HG02981 (cell line): ENCODE measurements around the gene SYT12.
"Not testable (repeated sequence)": the region's sequence is repeated elsewhere in the genome, so short reads cannot be mapped to it uniquely, and the experiment has no call there.

Experiments used
- ATAC-seq: cut with Tn5 transposase; IDR thresholded peaks from one replicate; pipeline ENCODE4 v1.9.1; 2021; ENCODE audit warnings: mild to moderate bottlenecking, moderate library complexity; ENCODE audit not compliant: unreplicated experiment

SYT12 gene

GRCh38 chr11:66992041-66992440 is 30.9 kb upstream of the SYT12 start:
- ATAC-seq = no peak

GRCh38 chr11:66996609-66997273 is 26.2 kb upstream of the SYT12 start:
- ATAC-seq = no peak

GRCh38 chr11:66999555-66999954 is 23.4 kb upstream of the SYT12 start:
- ATAC-seq = no peak

GRCh38 chr11:67001332-67001731 is 21.6 kb upstream of the SYT12 start:
- ATAC-seq = no peak

GRCh38 chr11:67002297-67002913 is 20.5 kb upstream of the SYT12 start:
- no peak for ATAC-seq

- no peak for ATAC-seq
These were observed 20.0 kb upstream of the SYT12 start for GRCh38 chr11:67002921-67003411.

GRCh38 chr11:67005200-67005599 is 17.7 kb upstream of the SYT12 start:
- not testable (repeated sequence) for ATAC-seq

- ATAC-seq = no peak
These were observed 16.7 kb upstream of the SYT12 start for GRCh38 chr11:67006029-67006884.

- ATAC-seq = no peak
These were observed 15.8 kb upstream of the SYT12 start for GRCh38 chr11:67007126-67007525.

- ATAC-seq = no peak
These were observed 12.5 kb upstream of the SYT12 start for GRCh38 chr11:67010296-67010905.

GRCh38 chr11:67013511-67014045 is 9.4 kb upstream of the SYT12 start:
- no peak for ATAC-seq

- no peak for ATAC-seq
These were observed 8.6 kb upstream of the SYT12 start for GRCh38 chr11:67014343-67014742.

GRCh38 chr11:67015048-67015447 is 7.9 kb upstream of the SYT12 start:
- no peak for ATAC-seq

- ATAC-seq = no peak
These were observed 6.4 kb upstream of the SYT12 start for GRCh38 chr11:67016550-67016949.

- no peak for ATAC-seq
These were observed 2.0 kb upstream of the SYT12 start for GRCh38 chr11:67020949-67021348.

GRCh38 chr11:67022341-67022933 is 497 bp upstream of the SYT12 start:
- ATAC-seq = no peak

GRCh38 chr11:67023957-67024353 is 1.0 kb downstream of the SYT12 start:
- no peak for ATAC-seq

- no peak for ATAC-seq
These were observed 1.5 kb downstream of the SYT12 start for GRCh38 chr11:67024410-67024809.

GRCh38 chr11:67024966-67025365 is 2.0 kb downstream of the SYT12 start:
- ATAC-seq = no peak

- no peak for ATAC-seq
These were observed 2.8 kb downstream of the SYT12 start for GRCh38 chr11:67025750-67026149.

- no peak for ATAC-seq
These were observed 4.0 kb downstream of the SYT12 start for GRCh38 chr11:67026941-67027340.
